ENCODE measurements around the gene KCNMA1.
A peak's percentile ranks its signal among the peaks of the same experiment; 100 is the strongest.

Gene KCNMA1

GRCh38 chr10:76990561-76990960, 647.0 kb downstream of the KCNMA1 start:
- no peak for DNase-seq

- DNase-seq: peak; percentile 89
Observed at GRCh38 chr10:76984559-76985443, 652.8 kb downstream of the KCNMA1 start.

- DNase-seq: no peak
Observed at GRCh38 chr10:76983624-76984023, 654.0 kb downstream of the KCNMA1 start.

- no peak for DNase-seq
Observed at GRCh38 chr10:76982671-76983070, 654.9 kb downstream of the KCNMA1 start.

- no peak for DNase-seq
Observed at GRCh38 chr10:76981251-76981650, 656.4 kb downstream of the KCNMA1 start.

GRCh38 chr10:76977901-76978300, 659.7 kb downstream of the KCNMA1 start:
- no peak for DNase-seq

GRCh38 chr10:76977046-76977445, 660.6 kb downstream of the KCNMA1 start:
- no peak for DNase-seq

- no peak for DNase-seq
Observed at GRCh38 chr10:76976142-76976541, 661.5 kb downstream of the KCNMA1 start.

GRCh38 chr10:76975126-76975525, 662.5 kb downstream of the KCNMA1 start:
- DNase-seq: no peak

- no peak for DNase-seq
Observed at GRCh38 chr10:76974017-76974691, 663.5 kb downstream of the KCNMA1 start.

GRCh38 chr10:76973091-76974016, 664.3 kb downstream of the KCNMA1 start:
- no peak for DNase-seq

GRCh38 chr10:76972541-76972940, 665.1 kb downstream of the KCNMA1 start:
- no peak for DNase-seq

GRCh38 chr10:76971547-76972170, 665.9 kb downstream of the KCNMA1 start:
- DNase-seq: no peak

GRCh38 chr10:76970711-76971519, 666.7 kb downstream of the KCNMA1 start:
- peak; percentile 10 for DNase-seq

GRCh38 chr10:76969366-76969948, 668.2 kb downstream of the KCNMA1 start:
- DNase-seq: no peak

GRCh38 chr10:76968483-76968882, 669.1 kb downstream of the KCNMA1 start:
- DNase-seq: no peak

- DNase-seq: no peak
Observed at GRCh38 chr10:76962851-76963250, 674.8 kb downstream of the KCNMA1 start.

- no peak for DNase-seq
Observed at GRCh38 chr10:76961841-76962240, 675.8 kb downstream of the KCNMA1 start.

GRCh38 chr10:76959111-76959510, 678.5 kb downstream of the KCNMA1 start:
- DNase-seq: no peak

- no peak for DNase-seq
Observed at GRCh38 chr10:76954838-76955237, 682.8 kb downstream of the KCNMA1 start.

- DNase-seq: no peak
Observed at GRCh38 chr10:76950354-76950753, 687.3 kb downstream of the KCNMA1 start.
